Tibial nerve (tissue), 4 donors: ENCODE results near the gene OR2AE1.

ENCODE experiments used
- EP300 ChIP-seq, 2 donors: sonication (generic); formaldehyde crosslinking; IDR thresholded peaks; one replicate each; pipeline ENCODE4 v1.6.1; 2017; ENCODE audit warnings: antibody characterized with exemption in 2 of 2, mild to moderate bottlenecking in 1 of 2
- POLR2A ChIP-seq, 2 donors: fragments of 450-650 bp; IDR thresholded peaks; one replicate each; pipeline ENCODE4 v1.6.1; 2017; ENCODE audit warnings: antibody characterized with exemption in 2 of 2, mild to moderate bottlenecking in 2 of 2, moderate library complexity in 2 of 2
- TF ChIP-seq, protein P1 (sequence below), 5 experiments: fragments of 200-600 bp in 3 of 5; fragments of 450-650 bp in 2 of 5; sonication (generic) in 3 of 5; IDR thresholded peaks; one replicate each; pipeline ENCODE4 v1.5.1; 2016 to 2019; ENCODE audit warnings: antibody characterized with exemption in 5 of 5, mild to moderate bottlenecking in 3 of 5, moderate library complexity in 2 of 5

DNA sequence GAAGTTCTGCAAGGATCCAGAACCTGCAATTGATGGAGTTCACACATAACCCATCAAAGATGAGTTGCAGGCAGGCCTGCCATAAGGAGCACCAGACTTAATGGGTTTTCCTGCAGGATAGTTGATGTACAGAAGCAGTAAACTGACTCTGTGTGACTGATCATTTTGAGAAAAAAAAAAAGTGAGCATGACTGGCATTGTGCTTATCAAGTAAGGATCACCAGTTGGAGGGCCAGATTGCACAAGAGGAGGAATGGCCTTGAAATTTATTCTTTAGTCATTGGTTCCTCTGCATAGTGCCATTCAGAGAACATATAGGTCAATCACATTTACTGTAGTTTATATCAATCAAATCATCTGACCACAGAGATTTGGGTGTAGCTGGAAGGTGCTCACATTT is 45.2 kb downstream of the OR2AE1 start:
- TF ChIP-seq, protein P1, sequence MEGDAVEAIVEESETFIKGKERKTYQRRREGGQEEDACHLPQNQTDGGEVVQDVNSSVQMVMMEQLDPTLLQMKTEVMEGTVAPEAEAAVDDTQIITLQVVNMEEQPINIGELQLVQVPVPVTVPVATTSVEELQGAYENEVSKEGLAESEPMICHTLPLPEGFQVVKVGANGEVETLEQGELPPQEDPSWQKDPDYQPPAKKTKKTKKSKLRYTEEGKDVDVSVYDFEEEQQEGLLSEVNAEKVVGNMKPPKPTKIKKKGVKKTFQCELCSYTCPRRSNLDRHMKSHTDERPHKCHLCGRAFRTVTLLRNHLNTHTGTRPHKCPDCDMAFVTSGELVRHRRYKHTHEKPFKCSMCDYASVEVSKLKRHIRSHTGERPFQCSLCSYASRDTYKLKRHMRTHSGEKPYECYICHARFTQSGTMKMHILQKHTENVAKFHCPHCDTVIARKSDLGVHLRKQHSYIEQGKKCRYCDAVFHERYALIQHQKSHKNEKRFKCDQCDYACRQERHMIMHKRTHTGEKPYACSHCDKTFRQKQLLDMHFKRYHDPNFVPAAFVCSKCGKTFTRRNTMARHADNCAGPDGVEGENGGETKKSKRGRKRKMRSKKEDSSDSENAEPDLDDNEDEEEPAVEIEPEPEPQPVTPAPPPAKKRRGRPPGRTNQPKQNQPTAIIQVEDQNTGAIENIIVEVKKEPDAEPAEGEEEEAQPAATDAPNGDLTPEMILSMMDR (IDR thresholded peaks at IDR 0.05), result no peak
- TF ChIP-seq POLR2A (IDR thresholded peaks at IDR 0.05), result no peak
- no peak for TF ChIP-seq EP300 (IDR thresholded peaks at IDR 0.05)
